Measurements from ENCODE around the gene HMGXB3.

HMGXB3 gene

GRCh38 chr5:149961957-149962409, 38.6 kb upstream of the HMGXB3 start:
- Histone ChIP-seq H3K9me2 (replicated peaks; ENCODE audit: insufficient read depth, low read length) (no peaks in the 10 kb centered on the region), H3K4me3 (ENCODE audit: insufficient read depth, low read length, poor library complexity, severe bottlenecking) (no peak overlapping the region), H4K20me1 (ENCODE audit: low read depth, low read length) (no peaks in the 10 kb centered on the region), H3K36me3 (ENCODE audit: low read length) (no peaks in the 10 kb centered on the region), H3K27ac (ENCODE audit: low read depth, low read length) (no peak overlapping the region), H2AFZ (ENCODE audit: low read depth, low read length, severe bottlenecking) (no peak overlapping the region), H3F3A (ENCODE audit: insufficient read depth) (peaks cover 18% of the 10 kb centered on the region), H3K9me3 (ENCODE audit: insufficient read depth, low read length) (no peaks in the 10 kb centered on the region), H3K27me3 (ENCODE audit: low read length) (no peaks in the 10 kb centered on the region), H3K79me2 (ENCODE audit: insufficient read depth, low read length) (no peaks in the 10 kb centered on the region), H3K9ac (ENCODE audit: low read length) (no peak overlapping the region), H3K4me2 (ENCODE audit: low read depth, low read length, poor library complexity, severe bottlenecking) (peak overlapping the region; percentile 85)
- no peak for TF ChIP-seq EZH2phosphoT487 (conservative IDR thresholded peaks at IDR 0.05; ENCODE audit: low read length)
- peak; percentile 44 for TF ChIP-seq CTCF (IDR thresholded peaks at IDR 0.05; ENCODE audit: insufficient read depth, low read length, poor library complexity, severe bottlenecking)

GRCh38 chr5:149962601-149963300, 37.8 kb upstream of the HMGXB3 start:
- H3K79me2 ChIP-seq (ENCODE audit: insufficient read depth, low read length), result 0 out of 2 replicates have a peak, but pooled peaks cover 4% of the 10 kb centered on the region
- no peaks in the 10 kb centered on the region for H4K20me1 ChIP-seq (ENCODE audit: low read depth, low read length)
- H2AFZ ChIP-seq (ENCODE audit: low read depth, low read length, severe bottlenecking), result no peak overlapping the region
- peaks cover 18% of the 10 kb centered on the region for H3F3A ChIP-seq (ENCODE audit: insufficient read depth)
- no peaks in the 10 kb centered on the region for H3K9me3 ChIP-seq (ENCODE audit: insufficient read depth, low read length)
- H3K36me3 ChIP-seq (ENCODE audit: low read length), result no peaks in the 10 kb centered on the region
- no peak overlapping the region for H3K27ac ChIP-seq (ENCODE audit: low read depth, low read length)
- no peak overlapping the region for H3K9ac ChIP-seq (ENCODE audit: low read length)
- H3K27me3 ChIP-seq (ENCODE audit: low read length), result no peaks in the 10 kb centered on the region
- H3K9me2 ChIP-seq (replicated peaks; ENCODE audit: insufficient read depth, low read length), result no peaks in the 10 kb centered on the region
- TF ChIP-seq CTCF (IDR thresholded peaks at IDR 0.05; ENCODE audit: insufficient read depth, low read length, poor library complexity, severe bottlenecking), result no peak
- no peak for TF ChIP-seq EZH2phosphoT487 (conservative IDR thresholded peaks at IDR 0.05; ENCODE audit: low read length)
- H3K4me3 ChIP-seq (ENCODE audit: insufficient read depth, low read length, poor library complexity, severe bottlenecking), result no peak overlapping the region
- H3K4me2 ChIP-seq (ENCODE audit: low read depth, low read length, poor library complexity, severe bottlenecking), result no peak overlapping the region

- H3F3A ChIP-seq (ENCODE audit: insufficient read depth), result peaks cover 18% of the 10 kb centered on the region
- no peak for TF ChIP-seq EZH2phosphoT487 (conservative IDR thresholded peaks at IDR 0.05; ENCODE audit: low read length)
- no peak for TF ChIP-seq CTCF (IDR thresholded peaks at IDR 0.05; ENCODE audit: insufficient read depth, low read length, poor library complexity, severe bottlenecking)
- no peaks in the 10 kb centered on the region for H4K20me1 ChIP-seq (ENCODE audit: low read depth, low read length)
- no peak overlapping the region for H3K9ac ChIP-seq (ENCODE audit: low read length)
- H2AFZ ChIP-seq (ENCODE audit: low read depth, low read length, severe bottlenecking), result no peak overlapping the region
- H3K4me3 ChIP-seq (ENCODE audit: insufficient read depth, low read length, poor library complexity, severe bottlenecking), result no peak overlapping the region
- no peaks in the 10 kb centered on the region for H3K9me2 ChIP-seq (replicated peaks; ENCODE audit: insufficient read depth, low read length)
- H3K79me2 ChIP-seq (ENCODE audit: insufficient read depth, low read length), result 0 out of 2 replicates have a peak, but pooled peaks cover 4% of the 10 kb centered on the region
- H3K4me2 ChIP-seq (ENCODE audit: low read depth, low read length, poor library complexity, severe bottlenecking), result no peak overlapping the region
- H3K9me3 ChIP-seq (ENCODE audit: insufficient read depth, low read length), result no peaks in the 10 kb centered on the region
- H3K27ac ChIP-seq (ENCODE audit: low read depth, low read length), result no peak overlapping the region
- no peaks in the 10 kb centered on the region for H3K27me3 ChIP-seq (ENCODE audit: low read length)
- H3K36me3 ChIP-seq (ENCODE audit: low read length), result no peaks in the 10 kb centered on the region
Measured at GRCh38 chr5:149963729-149964128, 36.8 kb upstream of the HMGXB3 start.
